ENCODE measurements around the gene HSPA1A.

DNA sequence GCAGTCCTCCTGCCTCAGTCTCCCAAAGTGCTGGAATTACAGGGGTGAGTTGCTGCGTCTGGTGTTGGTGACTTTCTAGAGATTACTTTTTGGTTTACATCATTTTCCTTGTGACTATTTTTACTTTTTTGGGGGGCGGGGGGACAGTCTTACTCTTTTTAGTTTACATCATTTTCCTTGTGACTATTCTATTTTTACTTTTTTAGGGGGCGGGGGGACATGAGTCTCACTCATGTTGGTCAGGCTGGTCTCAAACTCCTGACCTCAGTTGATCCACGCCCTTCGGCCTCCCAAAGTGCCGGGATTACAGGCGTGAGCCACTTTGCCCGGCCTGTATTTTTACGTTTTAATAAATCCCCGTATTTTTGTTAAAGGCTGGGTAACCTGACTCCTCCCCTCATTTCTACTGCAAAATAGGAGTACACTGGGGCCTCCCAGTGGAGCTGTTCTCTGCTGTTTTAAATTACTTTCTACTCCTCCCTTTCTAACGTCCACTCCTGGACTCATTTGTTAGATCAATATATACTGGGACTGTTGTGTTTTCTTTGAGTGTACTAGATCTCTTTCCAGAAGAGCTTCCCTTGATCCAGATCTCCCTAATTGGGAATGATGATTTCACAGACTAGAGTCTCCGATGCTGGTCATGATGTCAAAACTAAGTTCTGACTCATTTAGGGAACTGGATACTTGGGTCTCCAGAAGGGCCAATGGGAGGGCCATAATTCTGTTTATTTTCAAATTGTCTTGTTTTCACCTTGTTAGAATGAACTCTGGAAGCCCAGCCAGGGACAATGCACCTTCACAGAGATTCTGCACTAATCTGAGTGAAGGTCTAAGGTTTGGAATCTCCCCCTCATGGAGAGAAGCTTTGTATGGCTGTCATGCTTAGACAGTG lies 21.4 kb downstream of the HSPA1A start:
- TF ChIP-seq YY1 (IDR thresholded peaks at IDR 0.05) (no peak), GABPA (IDR thresholded peaks at IDR 0.05 in 1 of 2, conservative IDR thresholded peaks at IDR 0.05 in 1 of 2) (no peak), NR2F2 (IDR thresholded peaks at IDR 0.05) (no peak), FOXA1 (IDR thresholded peaks at IDR 0.05) (no peak), TAF1 (conservative IDR thresholded peaks at IDR 0.05) (no peak), JUND (IDR thresholded peaks at IDR 0.05) (no peak), HNF4G (IDR thresholded peaks at IDR 0.05) (no peak), EGR1 (IDR thresholded peaks at IDR 0.05; ENCODE audit: low read depth in 2 of 2) (no peak), RXRA (IDR thresholded peaks at IDR 0.05) (no peak)
- TF ChIP-seq, protein P1, sequence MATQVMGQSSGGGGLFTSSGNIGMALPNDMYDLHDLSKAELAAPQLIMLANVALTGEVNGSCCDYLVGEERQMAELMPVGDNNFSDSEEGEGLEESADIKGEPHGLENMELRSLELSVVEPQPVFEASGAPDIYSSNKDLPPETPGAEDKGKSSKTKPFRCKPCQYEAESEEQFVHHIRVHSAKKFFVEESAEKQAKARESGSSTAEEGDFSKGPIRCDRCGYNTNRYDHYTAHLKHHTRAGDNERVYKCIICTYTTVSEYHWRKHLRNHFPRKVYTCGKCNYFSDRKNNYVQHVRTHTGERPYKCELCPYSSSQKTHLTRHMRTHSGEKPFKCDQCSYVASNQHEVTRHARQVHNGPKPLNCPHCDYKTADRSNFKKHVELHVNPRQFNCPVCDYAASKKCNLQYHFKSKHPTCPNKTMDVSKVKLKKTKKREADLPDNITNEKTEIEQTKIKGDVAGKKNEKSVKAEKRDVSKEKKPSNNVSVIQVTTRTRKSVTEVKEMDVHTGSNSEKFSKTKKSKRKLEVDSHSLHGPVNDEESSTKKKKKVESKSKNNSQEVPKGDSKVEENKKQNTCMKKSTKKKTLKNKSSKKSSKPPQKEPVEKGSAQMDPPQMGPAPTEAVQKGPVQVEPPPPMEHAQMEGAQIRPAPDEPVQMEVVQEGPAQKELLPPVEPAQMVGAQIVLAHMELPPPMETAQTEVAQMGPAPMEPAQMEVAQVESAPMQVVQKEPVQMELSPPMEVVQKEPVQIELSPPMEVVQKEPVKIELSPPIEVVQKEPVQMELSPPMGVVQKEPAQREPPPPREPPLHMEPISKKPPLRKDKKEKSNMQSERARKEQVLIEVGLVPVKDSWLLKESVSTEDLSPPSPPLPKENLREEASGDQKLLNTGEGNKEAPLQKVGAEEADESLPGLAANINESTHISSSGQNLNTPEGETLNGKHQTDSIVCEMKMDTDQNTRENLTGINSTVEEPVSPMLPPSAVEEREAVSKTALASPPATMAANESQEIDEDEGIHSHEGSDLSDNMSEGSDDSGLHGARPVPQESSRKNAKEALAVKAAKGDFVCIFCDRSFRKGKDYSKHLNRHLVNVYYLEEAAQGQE (IDR thresholded peaks at IDR 0.05), result no peak
- TF ChIP-seq, protein P2, sequence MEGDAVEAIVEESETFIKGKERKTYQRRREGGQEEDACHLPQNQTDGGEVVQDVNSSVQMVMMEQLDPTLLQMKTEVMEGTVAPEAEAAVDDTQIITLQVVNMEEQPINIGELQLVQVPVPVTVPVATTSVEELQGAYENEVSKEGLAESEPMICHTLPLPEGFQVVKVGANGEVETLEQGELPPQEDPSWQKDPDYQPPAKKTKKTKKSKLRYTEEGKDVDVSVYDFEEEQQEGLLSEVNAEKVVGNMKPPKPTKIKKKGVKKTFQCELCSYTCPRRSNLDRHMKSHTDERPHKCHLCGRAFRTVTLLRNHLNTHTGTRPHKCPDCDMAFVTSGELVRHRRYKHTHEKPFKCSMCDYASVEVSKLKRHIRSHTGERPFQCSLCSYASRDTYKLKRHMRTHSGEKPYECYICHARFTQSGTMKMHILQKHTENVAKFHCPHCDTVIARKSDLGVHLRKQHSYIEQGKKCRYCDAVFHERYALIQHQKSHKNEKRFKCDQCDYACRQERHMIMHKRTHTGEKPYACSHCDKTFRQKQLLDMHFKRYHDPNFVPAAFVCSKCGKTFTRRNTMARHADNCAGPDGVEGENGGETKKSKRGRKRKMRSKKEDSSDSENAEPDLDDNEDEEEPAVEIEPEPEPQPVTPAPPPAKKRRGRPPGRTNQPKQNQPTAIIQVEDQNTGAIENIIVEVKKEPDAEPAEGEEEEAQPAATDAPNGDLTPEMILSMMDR (IDR thresholded peaks at IDR 0.05; ENCODE audit: low read depth, low read length, missing input control), result no peak
- TF ChIP-seq, protein P3, sequence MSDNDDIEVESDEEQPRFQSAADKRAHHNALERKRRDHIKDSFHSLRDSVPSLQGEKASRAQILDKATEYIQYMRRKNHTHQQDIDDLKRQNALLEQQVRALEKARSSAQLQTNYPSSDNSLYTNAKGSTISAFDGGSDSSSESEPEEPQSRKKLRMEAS (IDR thresholded peaks at IDR 0.05), result no peak
- TF ChIP-seq, protein P4, sequence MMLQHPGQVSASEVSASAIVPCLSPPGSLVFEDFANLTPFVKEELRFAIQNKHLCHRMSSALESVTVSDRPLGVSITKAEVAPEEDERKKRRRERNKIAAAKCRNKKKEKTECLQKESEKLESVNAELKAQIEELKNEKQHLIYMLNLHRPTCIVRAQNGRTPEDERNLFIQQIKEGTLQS (IDR thresholded peaks at IDR 0.05), result no peak
- TF ChIP-seq, protein P5, sequence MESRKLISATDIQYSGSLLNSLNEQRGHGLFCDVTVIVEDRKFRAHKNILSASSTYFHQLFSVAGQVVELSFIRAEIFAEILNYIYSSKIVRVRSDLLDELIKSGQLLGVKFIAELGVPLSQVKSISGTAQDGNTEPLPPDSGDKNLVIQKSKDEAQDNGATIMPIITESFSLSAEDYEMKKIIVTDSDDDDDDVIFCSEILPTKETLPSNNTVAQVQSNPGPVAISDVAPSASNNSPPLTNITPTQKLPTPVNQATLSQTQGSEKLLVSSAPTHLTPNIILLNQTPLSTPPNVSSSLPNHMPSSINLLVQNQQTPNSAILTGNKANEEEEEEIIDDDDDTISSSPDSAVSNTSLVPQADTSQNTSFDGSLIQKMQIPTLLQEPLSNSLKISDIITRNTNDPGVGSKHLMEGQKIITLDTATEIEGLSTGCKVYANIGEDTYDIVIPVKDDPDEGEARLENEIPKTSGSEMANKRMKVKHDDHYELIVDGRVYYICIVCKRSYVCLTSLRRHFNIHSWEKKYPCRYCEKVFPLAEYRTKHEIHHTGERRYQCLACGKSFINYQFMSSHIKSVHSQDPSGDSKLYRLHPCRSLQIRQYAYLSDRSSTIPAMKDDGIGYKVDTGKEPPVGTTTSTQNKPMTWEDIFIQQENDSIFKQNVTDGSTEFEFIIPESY (IDR thresholded peaks at IDR 0.05), result no peak
